ENCODE results near the gene MANSC4. TPM values are rescaled to one million over a fixed set of nuclear protein-coding genes. Genes with fewer than 3 reads are reported as not detected.

Gene MANSC4
- total RNA-seq, 2 experiments from 2014 or later = not detected

- TF ChIP-seq CTCF (IDR thresholded peaks at IDR 0.05) = no peak
- H3K4me3 Mint-ChIP-seq = no peak overlapping the region
- peaks cover 40% of the 10 kb centered on the region for H3K4me1 Mint-ChIP-seq (ENCODE audit: low read depth)
- peaks cover 18% of the 10 kb centered on the region for H3K27me3 Mint-ChIP-seq
- no peak overlapping the region for H3K27ac Mint-ChIP-seq
- ATAC-seq = no peak
- POLR2A ChIA-PET = no interaction called here
- intact Hi-C loops (cut with micrococcal nuclease) = no loop called here
- no peaks in the 10 kb centered on the region for H3K36me3 Mint-ChIP-seq (ENCODE audit: low read depth)
- CTCF ChIA-PET = no interaction called here
- DNase-seq = no peak
- peaks cover 5% of the 10 kb centered on the region for H3K9me3 Mint-ChIP-seq
Observed at GRCh38 chr12:27818401-27818918, 38.4 kb upstream of the MANSC4 start.

- Mint-ChIP-seq H3K4me3 (no peak overlapping the region), H3K4me1 (ENCODE audit: low read depth) (peaks cover 34% of the 10 kb centered on the region), H3K9me3 (peaks cover 5% of the 10 kb centered on the region), H3K27ac (no peak overlapping the region), H3K27me3 (peaks cover 16% of the 10 kb centered on the region), H3K36me3 (ENCODE audit: low read depth) (no peaks in the 10 kb centered on the region)
- TF ChIP-seq CTCF (IDR thresholded peaks at IDR 0.05) = no peak
- POLR2A ChIA-PET = no interaction called here
- CTCF ChIA-PET = interaction anchor here (1.4 kb wide), 1 partner anchor 13 kb away, joined by 3 read pairs; no protein-coding TSS in a partner anchor
- DNase-seq (no peak), ATAC-seq (no peak)
- intact Hi-C loops (cut with micrococcal nuclease) = no loop called here
Observed at GRCh38 chr12:27817766-27818165, 37.7 kb upstream of the MANSC4 start.

GRCh38 chr12:27814851-27815591 lies 35.0 kb upstream of the MANSC4 start:
- CTCF ChIA-PET = interaction anchor here (1.4 to 1.8 kb wide), 2 partner anchors 35 to 83 kb away, joined by 3 to 5 read pairs; partner anchors contain the start of genes KLHL42 and MANSC4
- no peak for TF ChIP-seq CTCF (IDR thresholded peaks at IDR 0.05)
- Mint-ChIP-seq H3K9me3 (peaks cover 5% of the 10 kb centered on the region), H3K4me1 (ENCODE audit: low read depth) (peaks cover 19% of the 10 kb centered on the region), H3K36me3 (ENCODE audit: low read depth) (no peaks in the 10 kb centered on the region), H3K4me3 (no peak overlapping the region), H3K27me3 (peaks cover 25% of the 10 kb centered on the region), H3K27ac (no peak overlapping the region)
- no peak for ATAC-seq
- DNase-seq = no peak
- POLR2A ChIA-PET = interaction anchor here (1.0 to 1.5 kb wide), 2 partner anchors 9 to 43 kb away, joined by 3 to 5 read pairs; no protein-coding TSS in a partner anchor
- intact Hi-C loops (cut with micrococcal nuclease) = no loop called here

GRCh38 chr12:27814411-27814810 lies 34.4 kb upstream of the MANSC4 start:
- ChIA-PET CTCF (interaction anchor here (0.7 to 1.8 kb wide), 4 partner anchors 10 to 126 kb away, joined by 3 to 5 read pairs (median 3); partner anchors contain the start of genes KLHL42 and MANSC4), POLR2A (interaction anchor here (1.5 kb wide), 1 partner anchor 9 kb away, joined by 5 read pairs; no protein-coding TSS in a partner anchor)
- no peak for TF ChIP-seq CTCF (IDR thresholded peaks at IDR 0.05)
- Mint-ChIP-seq H3K36me3 (ENCODE audit: low read depth) (no peaks in the 10 kb centered on the region), H3K4me3 (no peak overlapping the region), H3K27me3 (peaks cover 21% of the 10 kb centered on the region), H3K4me1 (ENCODE audit: low read depth) (peaks cover 19% of the 10 kb centered on the region), H3K27ac (no peak overlapping the region), H3K9me3 (peaks cover 5% of the 10 kb centered on the region)
- DNase-seq (no peak), ATAC-seq (no peak)
- intact Hi-C loops (cut with micrococcal nuclease) = no loop called here

- Mint-ChIP-seq H3K27ac (no peak overlapping the region), H3K4me1 (ENCODE audit: low read depth) (peaks cover 23% of the 10 kb centered on the region), H3K4me3 (no peak overlapping the region), H3K27me3 (peaks cover 22% of the 10 kb centered on the region), H3K9me3 (peaks cover 5% of the 10 kb centered on the region), H3K36me3 (ENCODE audit: low read depth) (no peaks in the 10 kb centered on the region)
- TF ChIP-seq CTCF (IDR thresholded peaks at IDR 0.05) = no peak
- ChIA-PET CTCF (interaction anchor here (4.9 kb wide), 1 partner anchor 9 kb away, joined by 24 read pairs; no protein-coding TSS in a partner anchor), POLR2A (interaction anchor here (1.2 to 1.3 kb wide), 2 partner anchors 8 to 16 kb away, joined by 3 to 4 read pairs; no protein-coding TSS in a partner anchor)
- intact Hi-C loops (cut with micrococcal nuclease) = no loop called here
- DNase-seq (no peak), ATAC-seq (no peak)
Observed at GRCh38 chr12:27812502-27812901, 32.5 kb upstream of the MANSC4 start.
